ENCODE data around the gene ARSK. TPM values are rescaled to one million over a fixed set of nuclear protein-coding genes. Genes with fewer than 3 reads are reported as not detected.

ARSK gene
- total RNA-seq, 1 experiment from 2014 or later, result 11.4 TPM

GRCh38 chr5:95647886-95648860 is 93.3 kb downstream of the ARSK start:
- peak; percentile 33 for DNase-seq (ENCODE audit: low read depth)

- no peak for DNase-seq (ENCODE audit: low read depth)
Measured at GRCh38 chr5:95649274-95649673, 94.4 kb downstream of the ARSK start.

GRCh38 chr5:95649842-95650620 is 95.1 kb downstream of the ARSK start:
- DNase-seq (ENCODE audit: low read depth), result no peak

- DNase-seq (ENCODE audit: low read depth), result no peak
Measured at GRCh38 chr5:95652849-95653248, 97.9 kb downstream of the ARSK start.

GRCh38 chr5:95654196-95654595 is 99.3 kb downstream of the ARSK start:
- no peak for DNase-seq (ENCODE audit: low read depth)

Other genes with a start within 250 kb of the ARSK start
- gene FAM81B, start 163.7 kb upstream of the ARSK start, total RNA-seq (2014; rRNA removed; shearing (Covaris generic)), result not detected in 2 replicates
- 56.6 and 70.9 TPM in 2 replicates for gene SKIC3, start 124 bp upstream of the ARSK start, total RNA-seq (2014; rRNA removed; shearing (Covaris generic))
- gene GPR150, start 65.0 kb downstream of the ARSK start, total RNA-seq (2014; rRNA removed; shearing (Covaris generic)), result 0.10 TPM in 1 of 2 replicates, not detected in the other
- gene RFESD, start 91.7 kb downstream of the ARSK start, total RNA-seq (2014; rRNA removed; shearing (Covaris generic)), result 2.4 and 4.8 TPM in 2 replicates
- 0.36 TPM in 1 of 2 replicates, not detected in the other for gene SPATA9, start 127.9 kb downstream of the ARSK start, total RNA-seq (2014; rRNA removed; shearing (Covaris generic))
- 64.2 and 70.2 TPM in 2 replicates for gene RHOBTB3, start 176.2 kb downstream of the ARSK start, total RNA-seq (2014; rRNA removed; shearing (Covaris generic))